MCF 10A (cell line): ENCODE results near the gene CST9. TPM values are rescaled to one million over a fixed set of nuclear protein-coding genes. Genes with fewer than 3 reads are reported as not detected.

Experiments used
- BruUV-seq: library from RNA; stranded (reverse); fragments of 400-500 nt; replicated peaks from 2 replicates; lab custom pipeline; 2021; lab: Mats Ljungman, UMichigan
- CTCF ChIA-PET: fragments of 300-600 bp; sonication (Branson Sonifier 250); formaldehyde crosslinking; extraction: SDS; loops from one replicate; lab custom pipeline; 2021; ENCODE audit warnings: antibody characterized with exemption, inconsistent platforms; lab: Yijun Ruan, JAX
- POLR2A ChIA-PET: fragments of 300-600, 350-650 bp; sonication (Branson Sonifier 250); formaldehyde crosslinking; extraction: SDS; loops from one replicate; lab custom pipeline; 2020; ENCODE audit warnings: antibody characterized with exemption, inconsistent platforms; lab: Yijun Ruan, JAX
- DNase-seq: peaks from one replicate; pipeline ENCODE4 v3.0.0-alpha.2; 2018; ENCODE audit not compliant: unreplicated experiment
- H3K27ac Mint-ChIP-seq: one replicate; pipeline ENCODE4 v1.8.0; 2022; ENCODE audit warnings: mild to moderate bottlenecking, low read depth, mixed read lengths; ENCODE audit not compliant: unreplicated experiment
- H3K27me3 Mint-ChIP-seq: one replicate; pipeline ENCODE4 v1.8.0; 2022; ENCODE audit warnings: mixed read lengths; ENCODE audit not compliant: insufficient read depth, unreplicated experiment
- H3K36me3 Mint-ChIP-seq: one replicate; pipeline ENCODE4 v1.8.0; 2022; ENCODE audit warnings: mild to moderate bottlenecking, moderate library complexity, mixed read lengths; ENCODE audit not compliant: insufficient read depth, unreplicated experiment
- H3K4me1 Mint-ChIP-seq: one replicate; pipeline ENCODE4 v1.8.0; 2022; ENCODE audit warnings: mixed read lengths; ENCODE audit not compliant: insufficient read depth, unreplicated experiment
- H3K4me3 Mint-ChIP-seq: one replicate; pipeline ENCODE4 v1.8.0; 2022; ENCODE audit warnings: mild to moderate bottlenecking, moderate library complexity, mixed read lengths; ENCODE audit not compliant: unreplicated experiment
- H3K9me3 Mint-ChIP-seq: one replicate; pipeline ENCODE4 v1.8.0; 2022; ENCODE audit warnings: mixed read lengths; ENCODE audit not compliant: unreplicated experiment
- CTCF ChIP-seq: fragments of 200-600 bp; IDR thresholded peaks from one replicate; pipeline ENCODE4 v1.8.0; 2022; ENCODE audit warnings: antibody characterized with exemption, mild to moderate bottlenecking; ENCODE audit not compliant: unreplicated experiment
- intact Hi-C: fragments of 100-400 bp; cut with micrococcal nuclease; formaldehyde crosslinking; loops from 2 replicates; pipeline ENCODE4 v1.14.1; 2022
- total RNA-seq: library from RNA; stranded (reverse); gene quantifications from 2 replicates; pipeline ENCODE4 v1.2.3, GENCODE V29; 2022

CST9 gene
- total RNA-seq, 1 experiment from 2014 or later = not detected

GRCh38 chr20:23626040-23626620 is 20.4 kb upstream of the CST9 start:
- ChIA-PET CTCF (interaction anchor here (0.6 to 2.0 kb wide), 7 partner anchors 17 to 1625 kb away, joined by 3 to 8 read pairs (median 4); no protein-coding TSS in a partner anchor), POLR2A (interaction anchor here (0.5 to 6.5 kb wide), 9 partner anchors 8 to 273 kb away, joined by 3 to 89 read pairs (median 8); partner anchors contain the start of genes CST3 and NAPB)
- DNase-seq = peak; percentile 91
- Mint-ChIP-seq H3K9me3 (peaks cover 7% of the 10 kb centered on the region), H3K27ac (peak overlapping the region; percentile 92), H3K36me3 (peaks cover 13% of the 10 kb centered on the region), H3K27me3 (no peaks in the 10 kb centered on the region), H3K4me3 (peak overlapping the region; percentile 31), H3K4me1 (peaks cover 57% of the 10 kb centered on the region)
- BruUV-seq = TSS peak; percentile 12
- intact Hi-C loops = loop anchor here (5.0 kb wide), 2 partner anchors 269 to 1249 kb away; no protein-coding TSS in a partner anchor
- no peak for TF ChIP-seq CTCF

- DNase-seq = no peak
- no peak for TF ChIP-seq CTCF
- CTCF ChIA-PET = interaction anchor here (0.6 to 1.7 kb wide), 6 partner anchors 17 to 1626 kb away, joined by 3 to 10 read pairs (median 4); no protein-coding TSS in a partner anchor
- peaks cover 13% of the 10 kb centered on the region for H3K36me3 Mint-ChIP-seq
- BruUV-seq = no TSS peak
- H3K4me3 Mint-ChIP-seq = no peak overlapping the region
- H3K4me1 Mint-ChIP-seq = peaks cover 57% of the 10 kb centered on the region
- H3K27ac Mint-ChIP-seq = peak overlapping the region; percentile 92
- H3K27me3 Mint-ChIP-seq = no peaks in the 10 kb centered on the region
- POLR2A ChIA-PET = interaction anchor here (0.5 to 6.5 kb wide), 12 partner anchors 9 to 525 kb away, joined by 3 to 89 read pairs (median 5); partner anchors contain the start of genes CST3 and NAPB
- peaks cover 7% of the 10 kb centered on the region for H3K9me3 Mint-ChIP-seq
- intact Hi-C loops = loop anchor here (5.0 kb wide), 2 partner anchors 268 to 1248 kb away; no protein-coding TSS in a partner anchor
Observed at GRCh38 chr20:23625236-23625964, 19.7 kb upstream of the CST9 start.

GRCh38 chr20:23624324-23624691 is 18.6 kb upstream of the CST9 start:
- no TSS peak for BruUV-seq

More at GRCh38 chr20:23624324-23624691, 18.6 kb upstream of the CST9 start:
- no peak for DNase-seq
- Mint-ChIP-seq H3K4me3 (no peak overlapping the region), H3K9me3 (peaks cover 7% of the 10 kb centered on the region), H3K27me3 (no peaks in the 10 kb centered on the region), H3K27ac (peak overlapping the region; percentile 92), H3K36me3 (peaks cover 6% of the 10 kb centered on the region), H3K4me1 (peaks cover 53% of the 10 kb centered on the region)
- no peak for TF ChIP-seq CTCF
- ChIA-PET POLR2A (interaction anchor here (0.6 to 6.5 kb wide), 6 partner anchors 13 to 524 kb away, joined by 3 to 89 read pairs (median 3); partner anchors contain the start of gene CST3), CTCF (interaction anchor here (0.5 to 1.6 kb wide), 4 partner anchors 18 to 1289 kb away, joined by 3 to 10 read pairs (median 4); no protein-coding TSS in a partner anchor)
- intact Hi-C loops = loop anchor here (5.0 kb wide), 1 partner anchor 202 kb away; the partner anchor contains the start of gene NAPB
